ENCODE results near the gene CHCHD2. TPM values are rescaled to one million over a fixed set of nuclear protein-coding genes. Genes with fewer than 3 reads are reported as not detected.

Gene CHCHD2
- total and polyA plus RNA-seq, 2 of the 13 experiments (the other 11 are each of a cell fraction or from before 2014, with no cell fraction given), result 330 to 572 TPM

DNA sequence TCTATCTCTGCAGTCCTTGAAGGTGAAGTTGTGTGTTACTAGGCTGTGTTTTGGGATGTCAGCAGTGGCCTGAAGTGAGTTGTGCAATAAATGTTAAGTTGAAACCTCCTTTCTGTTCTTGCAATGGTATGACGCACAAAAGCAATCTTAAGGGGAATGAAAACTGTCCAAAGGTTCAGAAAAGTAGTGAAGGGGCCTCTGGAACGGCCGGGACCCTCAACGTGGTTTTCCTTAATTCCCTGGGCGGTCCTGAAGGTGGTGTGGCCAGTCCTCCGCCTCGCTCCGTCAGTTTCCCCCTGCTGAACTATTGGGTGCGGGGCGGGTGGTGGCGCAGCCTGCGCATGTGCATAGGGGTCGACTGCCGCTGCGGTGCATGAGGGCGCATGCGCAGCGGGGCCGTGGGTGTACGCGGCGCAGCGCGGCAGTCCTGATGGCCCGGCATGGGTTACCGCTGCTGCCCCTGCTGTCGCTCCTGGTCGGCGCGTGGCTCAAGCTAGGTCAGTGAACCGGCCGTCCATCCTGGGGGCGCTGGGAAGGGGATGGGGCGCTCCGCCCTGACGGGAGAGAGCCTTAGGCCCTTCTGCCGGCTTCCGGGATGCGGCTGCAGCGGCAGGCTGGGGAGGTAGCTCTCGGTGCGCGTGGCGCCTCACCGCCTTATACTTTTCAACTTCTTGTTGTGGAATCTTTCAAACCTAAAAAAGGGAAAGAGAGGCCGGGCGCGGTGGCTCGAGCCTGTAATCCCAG, 42.2 kb downstream of the CHCHD2 start, which contains the start of gene SUMF2 (continued):
- TF ChIP-seq, protein P1, sequence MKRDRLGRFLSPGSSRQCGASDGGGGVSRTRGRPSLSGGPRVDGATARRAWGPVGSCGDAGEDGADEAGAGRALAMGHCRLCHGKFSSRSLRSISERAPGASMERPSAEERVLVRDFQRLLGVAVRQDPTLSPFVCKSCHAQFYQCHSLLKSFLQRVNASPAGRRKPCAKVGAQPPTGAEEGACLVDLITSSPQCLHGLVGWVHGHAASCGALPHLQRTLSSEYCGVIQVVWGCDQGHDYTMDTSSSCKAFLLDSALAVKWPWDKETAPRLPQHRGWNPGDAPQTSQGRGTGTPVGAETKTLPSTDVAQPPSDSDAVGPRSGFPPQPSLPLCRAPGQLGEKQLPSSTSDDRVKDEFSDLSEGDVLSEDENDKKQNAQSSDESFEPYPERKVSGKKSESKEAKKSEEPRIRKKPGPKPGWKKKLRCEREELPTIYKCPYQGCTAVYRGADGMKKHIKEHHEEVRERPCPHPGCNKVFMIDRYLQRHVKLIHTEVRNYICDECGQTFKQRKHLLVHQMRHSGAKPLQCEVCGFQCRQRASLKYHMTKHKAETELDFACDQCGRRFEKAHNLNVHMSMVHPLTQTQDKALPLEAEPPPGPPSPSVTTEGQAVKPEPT (CRISPR knock-in tag; IDR thresholded peaks at IDR 0.05; ENCODE audit: low read depth), result no peak
- TF ChIP-seq ZNF253 (CRISPR knock-in tag; IDR thresholded peaks at IDR 0.05; ENCODE audit: borderline replicate concordance) (peak; percentile 26; the same call in 1 of the 2 replicates), ZNF652 (CRISPR knock-in tag; IDR thresholded peaks at IDR 0.05; ENCODE audit: borderline replicate concordance, low read depth) (no peak), KLF16 (CRISPR knock-in tag; IDR thresholded peaks at IDR 0.05) (no peak; a peak in 1 of 4 replicates), HMG20A (CRISPR knock-in tag; IDR thresholded peaks at IDR 0.05; ENCODE audit: borderline replicate concordance) (no peak), ZFP62 (CRISPR knock-in tag; IDR thresholded peaks at IDR 0.05) (no peak), NFIB (CRISPR knock-in tag; IDR thresholded peaks at IDR 0.05; ENCODE audit: borderline replicate concordance) (no peak), ZNF766 (CRISPR knock-in tag; IDR thresholded peaks at IDR 0.05; ENCODE audit: borderline replicate concordance) (no peak), SP1 (IDR thresholded peaks at IDR 0.05) (no peak), SP1 (CRISPR knock-in tag; IDR thresholded peaks at IDR 0.05) (no peak), NBN (conservative IDR thresholded peaks at IDR 0.05) (no peak), TMF1 (CRISPR knock-in tag; IDR thresholded peaks at IDR 0.05; ENCODE audit: low read depth) (peak; percentile 89)
- TF ChIP-seq, protein P2, sequence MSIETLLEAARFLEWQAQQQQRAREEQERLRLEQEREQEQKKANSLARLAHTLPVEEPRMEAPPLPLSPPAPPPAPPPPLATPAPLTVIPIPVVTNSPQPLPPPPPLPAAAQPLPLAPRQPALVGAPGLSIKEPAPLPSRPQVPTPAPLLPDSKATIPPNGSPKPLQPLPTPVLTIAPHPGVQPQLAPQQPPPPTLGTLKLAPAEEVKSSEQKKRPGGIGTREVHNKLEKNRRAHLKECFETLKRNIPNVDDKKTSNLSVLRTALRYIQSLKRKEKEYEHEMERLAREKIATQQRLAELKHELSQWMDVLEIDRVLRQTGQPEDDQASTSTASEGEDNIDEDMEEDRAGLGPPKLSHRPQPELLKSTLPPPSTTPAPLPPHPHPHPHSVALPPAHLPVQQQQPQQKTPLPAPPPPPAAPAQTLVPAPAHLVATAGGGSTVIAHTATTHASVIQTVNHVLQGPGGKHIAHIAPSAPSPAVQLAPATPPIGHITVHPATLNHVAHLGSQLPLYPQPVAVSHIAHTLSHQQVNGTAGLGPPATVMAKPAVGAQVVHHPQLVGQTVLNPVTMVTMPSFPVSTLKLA (IDR thresholded peaks at IDR 0.05), result no peak; the same call in none of the 2 replicates
- TF ChIP-seq, protein P3, sequence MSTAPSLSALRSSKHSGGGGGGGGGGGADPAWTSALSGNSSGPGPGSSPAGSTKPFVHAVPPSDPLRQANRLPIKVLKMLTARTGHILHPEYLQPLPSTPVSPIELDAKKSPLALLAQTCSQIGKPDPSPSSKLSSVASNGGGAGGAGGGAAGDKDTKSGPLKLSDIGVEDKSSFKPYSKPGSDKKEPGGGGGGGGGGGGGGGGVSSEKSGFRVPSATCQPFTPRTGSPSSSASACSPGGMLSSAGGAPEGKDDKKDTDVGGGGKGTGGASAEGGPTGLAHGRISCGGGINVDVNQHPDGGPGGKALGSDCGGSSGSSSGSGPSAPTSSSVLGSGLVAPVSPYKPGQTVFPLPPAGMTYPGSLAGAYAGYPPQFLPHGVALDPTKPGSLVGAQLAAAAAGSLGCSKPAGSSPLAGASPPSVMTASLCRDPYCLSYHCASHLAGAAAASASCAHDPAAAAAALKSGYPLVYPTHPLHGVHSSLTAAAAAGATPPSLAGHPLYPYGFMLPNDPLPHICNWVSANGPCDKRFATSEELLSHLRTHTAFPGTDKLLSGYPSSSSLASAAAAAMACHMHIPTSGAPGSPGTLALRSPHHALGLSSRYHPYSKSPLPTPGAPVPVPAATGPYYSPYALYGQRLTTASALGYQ (CRISPR knock-in tag; IDR thresholded peaks at IDR 0.05), result no peak; the same call in 1 of the 2 replicates
- TF ChIP-seq, protein P4, sequence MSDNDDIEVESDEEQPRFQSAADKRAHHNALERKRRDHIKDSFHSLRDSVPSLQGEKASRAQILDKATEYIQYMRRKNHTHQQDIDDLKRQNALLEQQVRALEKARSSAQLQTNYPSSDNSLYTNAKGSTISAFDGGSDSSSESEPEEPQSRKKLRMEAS (IDR thresholded peaks at IDR 0.05), result peak; percentile 93
- TF ChIP-seq, protein P5, sequence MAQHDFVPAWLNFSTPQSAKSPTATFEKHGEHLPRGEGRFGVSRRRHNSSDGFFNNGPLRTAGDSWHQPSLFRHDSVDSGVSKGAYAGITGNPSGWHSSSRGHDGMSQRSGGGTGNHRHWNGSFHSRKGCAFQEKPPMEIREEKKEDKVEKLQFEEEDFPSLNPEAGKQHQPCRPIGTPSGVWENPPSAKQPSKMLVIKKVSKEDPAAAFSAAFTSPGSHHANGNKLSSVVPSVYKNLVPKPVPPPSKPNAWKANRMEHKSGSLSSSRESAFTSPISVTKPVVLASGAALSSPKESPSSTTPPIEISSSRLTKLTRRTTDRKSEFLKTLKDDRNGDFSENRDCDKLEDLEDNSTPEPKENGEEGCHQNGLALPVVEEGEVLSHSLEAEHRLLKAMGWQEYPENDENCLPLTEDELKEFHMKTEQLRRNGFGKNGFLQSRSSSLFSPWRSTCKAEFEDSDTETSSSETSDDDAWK (CRISPR knock-in tag; IDR thresholded peaks at IDR 0.05), result no peak
- TF ChIP-seq, protein P6, sequence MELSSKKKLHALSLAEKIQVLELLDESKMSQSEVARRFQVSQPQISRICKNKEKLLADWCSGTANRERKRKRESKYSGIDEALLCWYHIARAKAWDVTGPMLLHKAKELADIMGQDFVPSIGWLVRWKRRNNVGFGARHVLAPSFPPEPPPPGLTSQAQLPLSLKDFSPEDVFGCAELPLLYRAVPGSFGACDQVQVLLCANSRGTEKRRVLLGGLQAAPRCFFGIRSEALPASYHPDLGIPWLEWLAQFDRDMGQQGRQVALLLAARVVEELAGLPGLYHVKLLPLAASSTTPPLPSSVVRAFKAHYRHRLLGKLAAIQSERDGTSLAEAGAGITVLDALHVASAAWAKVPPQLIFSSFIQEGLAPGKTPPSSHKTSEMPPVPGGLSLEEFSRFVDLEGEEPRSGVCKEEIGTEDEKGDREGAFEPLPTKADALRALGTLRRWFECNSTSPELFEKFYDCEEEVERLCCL (CRISPR knock-in tag; IDR thresholded peaks at IDR 0.05; ENCODE audit: borderline replicate concordance), result no peak

All from HepG2 (cell line).